K562 (cell line): Measurements from ENCODE around the gene TMPRSS11E. TPM values are rescaled to one million over a fixed set of nuclear protein-coding genes. Genes with fewer than 3 reads are reported as not detected.

ENCODE experiments used
- ATAC-seq: fragments of 200-7000 bp; cut with Tn5 transposase; 3 replicates; pipeline ENCODE4 v1.9.1; 2020; ENCODE audit warnings: moderate library complexity
- BruUV-seq: library from RNA; stranded (reverse); fragments of 400-500 nt; replicated peaks from 2 replicates; lab custom pipeline; 2021; lab: Mats Ljungman, UMichigan
- CTCF ChIA-PET: fragments of 300-600 bp; formaldehyde crosslinking; extraction: SDS; loops from one replicate; lab custom pipeline; 2021; ENCODE audit warnings: low intra/inter-chr PET ratio; lab: Yijun Ruan, JAX
- POLR2A ChIA-PET: fragments of 300-600, 350-650 bp; sonication (Branson Sonifier 250); formaldehyde crosslinking; extraction: SDS; loops from one replicate; lab custom pipeline; 2021; ENCODE audit warnings: antibody characterized with exemption, inconsistent platforms; lab: Yijun Ruan, JAX
- DNase-seq, 4 experiments: peaks; one replicate each; pipeline versions ENCODE4 v3.0.0 to v3.0.0-alpha.2; 2011 to 2018; ENCODE audit warnings: low spot score in 3 of 4, mixed read lengths in 3 of 4; ENCODE audit errors: extremely low read depth in 1 of 4
- FAIRE-seq: peaks from 2 replicates; lab custom pipeline; 2011; peaks lifted over from hg19 to GRCh38; lab: Jason Lieb, UNC
- H2AFZ ChIP-seq: 2 replicates; pipeline ENCODE4 v1.6.0; 2011; ENCODE audit warnings: low read depth, low read length, control low read depth, inconsistent platforms
- H3K27ac ChIP-seq: fragments of 200-600 bp; 3 replicates; pipeline ENCODE4 v1.8.0; 2011; ENCODE audit warnings: low read depth, mild to moderate bottlenecking, control low read depth, inconsistent platforms, low read length, moderate library complexity, mixed read lengths; ENCODE audit errors: extremely low read depth
- H3K27me3 ChIP-seq, 2 experiments: fragments of 300-600 bp in 1 of 2; 2 replicates in 1 of 2; 3 replicates in 1 of 2; pipeline versions ENCODE4 v1.6.0 to v1.8.0; 2011; ENCODE audit warnings: inconsistent platforms in 2 of 2, low read length in 2 of 2, mild to moderate bottlenecking in 1 of 2, mixed read lengths in 1 of 2, moderate library complexity in 1 of 2; ENCODE audit not compliant: control insufficient read depth in 2 of 2, insufficient read depth in 2 of 2
- H3K36me3 ChIP-seq: fragments of 300-600 bp; 3 replicates; pipeline ENCODE4 v1.8.0; 2011; ENCODE audit warnings: mild to moderate bottlenecking, low read length, inconsistent platforms; ENCODE audit not compliant: control insufficient read depth, insufficient read depth
- H3K4me1 ChIP-seq, 2 experiments: fragments of 200-600 bp in 1 of 2; replicated peaks in 1 of 2; 2 replicates in 1 of 2; 3 replicates in 1 of 2; pipeline versions ENCODE4 v1.5.1 to v1.8.0; 2011; ENCODE audit warnings: inconsistent platforms in 2 of 2, low read length in 2 of 2, mild to moderate bottlenecking in 1 of 2, mixed read lengths in 1 of 2, moderate library complexity in 1 of 2; ENCODE audit not compliant: control insufficient read depth in 2 of 2, insufficient read depth in 2 of 2
- H3K4me2 ChIP-seq: 2 replicates; pipeline ENCODE4 v1.6.1; 2011; ENCODE audit warnings: low read length, control low read depth, inconsistent platforms, mixed read lengths; ENCODE audit not compliant: insufficient read depth
- H3K4me3 ChIP-seq: fragments of 200-600 bp; sonication (generic), shearing (Covaris generic); 2 replicates; pipeline ENCODE4 v1.5.1; 2016; ENCODE audit warnings: control low read depth, inconsistent platforms
- H3K79me2 ChIP-seq: fragments of 200-600 bp; 3 replicates; pipeline ENCODE4 v1.8.0; 2011; ENCODE audit warnings: low read length, inconsistent platforms; ENCODE audit not compliant: control insufficient read depth, insufficient read depth
- H3K9ac ChIP-seq, 2 experiments: 2 replicates each; pipeline versions ENCODE4 v1.6.0 to v1.6.1; 2011; ENCODE audit warnings: low read depth in 2 of 2, low read length in 2 of 2, control low read depth in 1 of 2, inconsistent platforms in 1 of 2, mild to moderate bottlenecking in 1 of 2, mixed read lengths in 1 of 2; ENCODE audit not compliant: insufficient read depth in 1 of 2
- H3K9me1 ChIP-seq: one replicate; pipeline ENCODE4 v1.6.0; 2011; ENCODE audit warnings: inconsistent platforms, mild to moderate bottlenecking, low read length, moderate library complexity; ENCODE audit not compliant: control insufficient read depth, insufficient read depth
- H3K9me3 ChIP-seq: replicated peaks from 2 replicates; pipeline ENCODE4 v1.5.1; 2011; ENCODE audit warnings: low read depth, low read length, inconsistent platforms; ENCODE audit not compliant: control insufficient read depth, insufficient read depth
- H4K20me1 ChIP-seq: replicated peaks from 2 replicates; pipeline ENCODE4 v1.6.1; 2011; ENCODE audit warnings: low read length, inconsistent platforms, mixed read lengths; ENCODE audit not compliant: control insufficient read depth, insufficient read depth
- ASH1L ChIP-seq: fragments of 450-650 bp; IDR thresholded peaks from 2 replicates; pipeline ENCODE4 v1.6.1; 2018; ENCODE audit warnings: borderline replicate concordance, mild to moderate bottlenecking, low read depth; ENCODE audit not compliant: partially characterized antibody
- CBX2 ChIP-seq: fragments of 200-600 bp; sonication (generic); IDR thresholded peaks from one replicate; pipeline ENCODE4 v1.6.1; 2012; ENCODE audit warnings: mild to moderate bottlenecking, low read length, inconsistent platforms; ENCODE audit not compliant: insufficient read depth, poor library complexity, severe bottlenecking
- DIDO1 ChIP-seq: fragments of 450-650 bp; IDR thresholded peaks from 2 replicates; pipeline ENCODE4 v1.6.1; 2016; ENCODE audit warnings: low read depth, missing biosample characterization, missing genetic modification characterization
- EZH2 ChIP-seq: IDR thresholded peaks from 2 replicates; pipeline ENCODE4 v1.6.1; 2012; ENCODE audit warnings: low read depth, mild to moderate bottlenecking, inconsistent platforms, low read length, borderline replicate concordance
- GABPA ChIP-seq: fragments of 200-800 bp; sonication (Bioruptor generic); conservative IDR thresholded peaks from 2 replicates; pipeline ENCODE4 v1.6.1; 2016; ENCODE audit warnings: low read depth, missing genetic modification characterization, missing compliant biosample characterization
- MCM5 ChIP-seq: fragments of 450-650 bp; IDR thresholded peaks from 2 replicates; pipeline ENCODE4 v1.6.1; 2016; ENCODE audit warnings: low read depth
- MED1 ChIP-seq: sonication (generic); formaldehyde crosslinking; IDR thresholded peaks from 2 replicates; pipeline ENCODE4 v1.8.1; 2023; ENCODE audit warnings: missing genetic modification reagents, borderline replicate concordance
- NR4A1 ChIP-seq, 2 experiments: fragments of 250-450 bp in 1 of 2; fragments of 450-650 bp in 1 of 2; sonication (Bioruptor Pico) in 1 of 2; IDR thresholded peaks; 2 replicates each; pipeline versions ENCODE4 v1.4.0 to v1.6.1; 2016 to 2020; ENCODE audit warnings: mild to moderate bottlenecking in 2 of 2, missing compliant biosample characterization in 1 of 2, missing genetic modification characterization in 1 of 2, moderate library complexity in 1 of 2
- PTTG1 ChIP-seq: fragments of 450-650 bp; IDR thresholded peaks from 2 replicates; pipeline ENCODE4 v1.6.1; 2016; ENCODE audit warnings: low read depth, mild to moderate bottlenecking, missing genetic modification characterization, missing compliant biosample characterization
- ZNF146 ChIP-seq: IDR thresholded peaks from one replicate; pipeline ENCODE4 v1.6.1; 2018; ENCODE audit warnings: missing compliant biosample characterization; ENCODE audit not compliant: unreplicated experiment
- ZNF354B ChIP-seq: fragments of 250-450 bp; sonication (Bioruptor Pico); IDR thresholded peaks from 2 replicates; pipeline ENCODE4 v1.4.0; 2020
- ZSCAN32 ChIP-seq: fragments of 450-650 bp; formaldehyde crosslinking; IDR thresholded peaks from 2 replicates; pipeline ENCODE4 v1.4.0; 2020; ENCODE audit warnings: mild to moderate bottlenecking, moderate library complexity
- WGBS: fragments of 100-300 bp; shearing (Covaris generic); methylation state at CpG from one replicate; pipeline ENCODE4 v1.1.6; 2016; ENCODE audit warnings: low coverage, mixed read lengths; ENCODE audit not compliant: insufficient coverage; ENCODE audit errors: missing lambda C conversion rate; 5-methylcytosine and 5-hydroxymethylcytosine counted together
- in situ Hi-C: fragments of 300-500 bp; cut with MboI; formaldehyde crosslinking; loops from 4 replicates; pipeline ENCODE4 v1.15.0; 2018; ENCODE audit warnings: inconsistent platforms, mixed read lengths
- intact Hi-C: fragments of 100-400 bp; cut with micrococcal nuclease; formaldehyde crosslinking; loops from 2 replicates; pipeline ENCODE4 v1.14.2; 2022
- polyA plus RNA-seq, 8 experiments: library from polyadenylated mRNA; depleted of rRNA in 4 of 8; stranded (reverse) in 5 of 8; unstranded in 3 of 8; fragments of >200 nt; fragmentation: Nextera tagmentation in 2 of 8; fragmentation: Illumina TruSeq in 1 of 8; extraction: Ambion mirVana in 2 of 8; extraction: Trizol in 1 of 8; gene quantifications; 2 replicates each; pipeline versions ENCODE4 v1.2.1 to v1.2.3, GENCODE V29; 2011 to 2014; ENCODE audit warnings: inconsistent platforms in 1 of 8, missing spikeins in 1 of 8
- total RNA-seq, 7 experiments: library from RNA; depleted of rRNA in 6 of 7; stranded (reverse); fragments of >200 nt in 6 of 7; fragmentation: Illumina TruSeq in 2 of 7; extraction: Trizol in 2 of 7; gene quantifications; 2 replicates each; pipeline versions ENCODE4 v1.2.1 to v1.2.3, GENCODE V29; 2011 to 2021; ENCODE audit warnings: low replicate concordance in 1 of 7
- TF ChIP-seq, protein P1 (sequence below): sonication (generic); formaldehyde crosslinking; IDR thresholded peaks from 2 replicates; pipeline ENCODE4 v1.9.0; 2022; ENCODE audit warnings: mild to moderate bottlenecking, missing genetic modification reagents
- TF ChIP-seq, protein P2 (sequence below): fragments of 200-800 bp; sonication (Bioruptor generic); IDR thresholded peaks from 2 replicates; pipeline ENCODE4 v1.6.1; 2017; ENCODE audit warnings: missing genetic modification characterization, missing compliant biosample characterization

Gene TMPRSS11E
- total and polyA plus RNA-seq, 9 of the 15 experiments (the other 6 are each of a cell fraction or from before 2014, with no cell fraction given): not detected

GRCh38 chr4:68476191-68476590, 28.9 kb downstream of the TMPRSS11E start (continued):
- TF ChIP-seq GABPA (tag) (no peak), MCM5 (no peak), CBX2 (no peak), ZSCAN32 (CRISPR knock-in tag) (no peak)
- TF ChIP-seq, protein P1, sequence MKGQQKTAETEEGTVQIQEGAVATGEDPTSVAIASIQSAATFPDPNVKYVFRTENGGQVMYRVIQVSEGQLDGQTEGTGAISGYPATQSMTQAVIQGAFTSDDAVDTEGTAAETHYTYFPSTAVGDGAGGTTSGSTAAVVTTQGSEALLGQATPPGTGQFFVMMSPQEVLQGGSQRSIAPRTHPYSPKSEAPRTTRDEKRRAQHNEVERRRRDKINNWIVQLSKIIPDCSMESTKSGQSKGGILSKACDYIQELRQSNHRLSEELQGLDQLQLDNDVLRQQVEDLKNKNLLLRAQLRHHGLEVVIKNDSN (CRISPR knock-in tag): no peak
- TF ChIP-seq, protein P2, sequence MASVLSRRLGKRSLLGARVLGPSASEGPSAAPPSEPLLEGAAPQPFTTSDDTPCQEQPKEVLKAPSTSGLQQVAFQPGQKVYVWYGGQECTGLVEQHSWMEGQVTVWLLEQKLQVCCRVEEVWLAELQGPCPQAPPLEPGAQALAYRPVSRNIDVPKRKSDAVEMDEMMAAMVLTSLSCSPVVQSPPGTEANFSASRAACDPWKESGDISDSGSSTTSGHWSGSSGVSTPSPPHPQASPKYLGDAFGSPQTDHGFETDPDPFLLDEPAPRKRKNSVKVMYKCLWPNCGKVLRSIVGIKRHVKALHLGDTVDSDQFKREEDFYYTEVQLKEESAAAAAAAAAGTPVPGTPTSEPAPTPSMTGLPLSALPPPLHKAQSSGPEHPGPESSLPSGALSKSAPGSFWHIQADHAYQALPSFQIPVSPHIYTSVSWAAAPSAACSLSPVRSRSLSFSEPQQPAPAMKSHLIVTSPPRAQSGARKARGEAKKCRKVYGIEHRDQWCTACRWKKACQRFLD (CRISPR knock-in tag): no peak

GRCh38 chr4:68489338-68489737, 42.1 kb downstream of the TMPRSS11E start:
- no peak overlapping the region for H3K4me3 ChIP-seq
- DNase-seq (no peak), FAIRE-seq (no peak), ATAC-seq (no peak)
- no peak overlapping the region for H3K4me2 ChIP-seq
- ChIA-PET CTCF (no interaction called here), POLR2A (no interaction called here)
- H3K4me1 ChIP-seq: no peaks in the 10 kb centered on the region
- TF ChIP-seq ZNF146 (CRISPR knock-in tag): no peak
- no peak for TF ChIP-seq ASH1L
- no peak for TF ChIP-seq DIDO1 (tag)
- TF ChIP-seq ZNF354B (CRISPR knock-in tag): no peak
- TF ChIP-seq NR4A1 (CRISPR knock-in tag; IDR thresholded peaks at IDR 0.05): no peak
- TF ChIP-seq NR4A1 (tag; IDR thresholded peaks at IDR 0.05): no peak
- no peak for TF ChIP-seq EZH2
- no peak for TF ChIP-seq PTTG1 (tag)
- TF ChIP-seq MED1 (CRISPR knock-in tag): no peak
- H3K36me3 ChIP-seq: no peaks in the 10 kb centered on the region
- H3K27me3 ChIP-seq: no peaks in the 10 kb centered on the region
- WGBS: 0% methylated on average over 5 of the region's 5 CpGs
- no peaks in the 10 kb centered on the region for H3K9me1 ChIP-seq
- no peak overlapping the region for H3K27ac ChIP-seq
- no peak overlapping the region for H2AFZ ChIP-seq
- no peaks in the 10 kb centered on the region for H3K79me2 ChIP-seq
- H3K9ac ChIP-seq: no peak overlapping the region
- H4K20me1 ChIP-seq: no peaks in the 10 kb centered on the region
- intact Hi-C loops: no loop called here
- in situ Hi-C loops: no loop called here
- H3K9me3 ChIP-seq: no peaks in the 10 kb centered on the region
- no TSS peak for BruUV-seq
